Activated CD4-positive, alpha-beta T cell treated with anti-CD3 and anti-CD28 coated beads, Interleukin-2, amount 50 U/mL, for 1 hour (primary cell): ENCODE measurements around the gene BLVRB.
"Not testable (repeated sequence)": the region's sequence is repeated elsewhere in the genome, so short reads cannot be mapped to it uniquely, and the experiment has no call there.

ENCODE experiments used
- DNase-seq: peaks from one replicate; pipeline ENCODE4 v3.0.0-alpha.2; 2020

The BLVRB gene

GRCh38 chr19:40475878-40476644 lies 10.5 kb upstream of the BLVRB start:
- not testable (repeated sequence) for DNase-seq

GRCh38 chr19:40474737-40475136 lies 9.2 kb upstream of the BLVRB start:
- no peak for DNase-seq

GRCh38 chr19:40472516-40472915 lies 7.0 kb upstream of the BLVRB start:
- no peak for DNase-seq

- DNase-seq, result no peak
These were observed 5.6 kb upstream of the BLVRB start for GRCh38 chr19:40471111-40471510.

GRCh38 chr19:40469011-40469410 lies 3.5 kb upstream of the BLVRB start:
- no peak for DNase-seq

- no peak for DNase-seq
These were observed 1.6 kb upstream of the BLVRB start, which contains the start of gene SPTBN4 for GRCh38 chr19:40466985-40467734. SPTBN4 (plus strand) TSS chr19:40467001; CDS start chr19:40472622, 5,621 bp downstream.

GRCh38 chr19:40466219-40466984 lies 857 bp upstream of the BLVRB start:
- peak; percentile 61 for DNase-seq

- no peak for DNase-seq
These were observed 454 bp downstream of the BLVRB start for GRCh38 chr19:40465025-40465556.

GRCh38 chr19:40464059-40465024 lies 1.2 kb downstream of the BLVRB start:
- peak; percentile 74 for DNase-seq

- not testable (repeated sequence) for DNase-seq
These were observed 1.9 kb downstream of the BLVRB start for GRCh38 chr19:40463587-40464037.

- no peak for DNase-seq
These were observed 3.8 kb downstream of the BLVRB start for GRCh38 chr19:40461669-40462221.

- no peak for DNase-seq
These were observed 5.4 kb downstream of the BLVRB start for GRCh38 chr19:40460185-40460584.

GRCh38 chr19:40458597-40458974 lies 7.0 kb downstream of the BLVRB start:
- no peak for DNase-seq

GRCh38 chr19:40457953-40458596 lies 7.5 kb downstream of the BLVRB start:
- no peak for DNase-seq

- DNase-seq, result no peak
These were observed 8.5 kb downstream of the BLVRB start for GRCh38 chr19:40457048-40457447.

GRCh38 chr19:40453943-40454342 lies 11.6 kb downstream of the BLVRB start:
- not testable (repeated sequence) for DNase-seq

- no peak for DNase-seq
These were observed 12.3 kb downstream of the BLVRB start for GRCh38 chr19:40453151-40453735.

- DNase-seq, result no peak
These were observed 13.5 kb downstream of the BLVRB start for GRCh38 chr19:40452016-40452415.

- no peak for DNase-seq
These were observed 14.9 kb downstream of the BLVRB start for GRCh38 chr19:40450664-40451063.

- DNase-seq, result no peak
These were observed 16.0 kb downstream of the BLVRB start for GRCh38 chr19:40449506-40449905.
